Measurements from ENCODE around the gene NAV1. TPM values are rescaled to one million over a fixed set of nuclear protein-coding genes. Genes with fewer than 3 reads are reported as not detected.
A peak's percentile ranks its signal among the peaks of the same experiment; 100 is the strongest.

The NAV1 gene
- total and polyA plus RNA-seq, 9 of the 15 experiments (the other 6 are each of a cell fraction or from before 2014, with no cell fraction given), result 0.91 to 16.8 (median 3.2) TPM

DNA sequence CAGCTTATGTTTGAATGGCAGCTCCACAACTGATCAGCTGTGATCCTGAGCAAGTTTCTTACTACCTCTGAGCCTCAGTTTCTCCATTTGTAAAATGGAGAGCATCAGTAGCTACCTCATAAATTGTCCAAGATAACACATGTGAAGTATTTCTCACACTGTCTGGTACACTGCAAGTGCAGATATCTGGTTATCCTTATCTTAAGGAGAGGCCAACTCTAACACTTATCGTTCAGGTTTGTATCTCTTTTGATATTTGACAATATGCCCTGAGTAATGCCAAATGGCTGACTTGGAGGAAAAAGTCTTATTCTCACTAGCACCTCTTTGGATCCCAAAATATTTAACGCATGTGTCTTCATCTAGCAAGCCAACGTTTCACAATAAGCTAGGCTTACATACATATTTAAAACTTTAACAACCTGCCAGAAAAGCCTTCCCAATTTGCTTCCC lies 34.7 kb upstream of the NAV1 start (continued):
- TF ChIP-seq, protein P1, sequence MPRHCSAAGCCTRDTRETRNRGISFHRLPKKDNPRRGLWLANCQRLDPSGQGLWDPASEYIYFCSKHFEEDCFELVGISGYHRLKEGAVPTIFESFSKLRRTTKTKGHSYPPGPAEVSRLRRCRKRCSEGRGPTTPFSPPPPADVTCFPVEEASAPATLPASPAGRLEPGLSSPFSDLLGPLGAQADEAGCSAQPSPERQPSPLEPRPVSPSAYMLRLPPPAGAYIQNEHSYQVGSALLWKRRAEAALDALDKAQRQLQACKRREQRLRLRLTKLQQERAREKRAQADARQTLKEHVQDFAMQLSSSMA (CRISPR knock-in tag; IDR thresholded peaks at IDR 0.05), result no peak
- TF ChIP-seq TEAD1 (CRISPR knock-in tag; IDR thresholded peaks at IDR 0.05), result peak in 1 of 2 experiments; percentile 86; a peak in 2 of 4 replicates

DNA sequence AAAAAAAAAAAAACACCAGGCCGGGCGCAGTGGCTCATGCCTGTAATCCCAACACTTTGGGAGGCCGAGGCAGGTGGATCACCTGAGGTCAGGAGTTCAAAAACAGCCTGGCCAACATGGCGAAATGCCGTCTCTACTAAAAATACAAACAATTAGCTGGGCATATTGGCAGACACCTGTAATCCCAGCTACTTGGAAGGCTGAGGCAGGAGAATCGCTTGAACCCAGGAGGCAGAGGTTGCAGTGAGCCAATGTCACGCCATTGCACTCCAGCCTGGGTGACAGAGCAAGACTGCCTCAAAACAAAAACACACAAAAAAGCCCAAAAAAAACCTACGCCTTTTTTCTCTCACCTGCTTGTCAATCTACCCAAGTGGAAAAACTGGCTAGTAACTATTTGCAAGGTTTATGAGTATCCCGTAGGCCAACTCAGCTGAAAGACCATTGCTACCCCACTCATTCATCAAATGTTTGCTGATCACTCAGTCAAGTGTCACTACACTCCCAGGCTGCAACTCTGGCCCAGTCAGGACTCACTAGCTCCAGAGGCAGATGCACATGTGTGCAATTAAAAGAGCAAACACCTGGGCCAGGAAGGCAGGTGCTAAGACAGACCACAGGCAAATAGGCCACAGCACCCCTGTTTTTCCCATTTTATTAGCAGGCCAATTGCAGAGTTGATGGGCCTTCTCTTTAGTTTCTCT lies 34.0 kb upstream of the NAV1 start:
- CTCF ChIA-PET (ENCODE audit: low intra/inter-chr PET ratio), result interaction anchor here (1.0 kb wide), 1 partner anchor 23 kb away, joined by 5 read pairs; no protein-coding TSS in a partner anchor
- Histone ChIP-seq H3K36me3 (ENCODE audit: control insufficient read depth, insufficient read depth, low read length) (no peaks in the 10 kb centered on the region), H3K4me3 (no peak overlapping the region), H3K4me2 (ENCODE audit: insufficient read depth, low read length) (no peak overlapping the region), H3K9me3 (replicated peaks; ENCODE audit: control insufficient read depth, insufficient read depth, low read depth, low read length) (no peaks in the 10 kb centered on the region), H3K79me2 (ENCODE audit: control insufficient read depth, insufficient read depth, low read length) (no peaks in the 10 kb centered on the region), H3K4me1 (replicated peaks in 1 of 2; ENCODE audit: control insufficient read depth in 2 of 2, insufficient read depth in 2 of 2, low read length in 2 of 2) (peaks cover 11 to 13% of the 10 kb centered on the region in 2 experiments), H4K20me1 (replicated peaks; ENCODE audit: control insufficient read depth, insufficient read depth, low read length) (no peaks in the 10 kb centered on the region), H3K27ac (ENCODE audit: extremely low read depth, low read depth, low read length) (no peak overlapping the region), H2AFZ (ENCODE audit: low read depth, low read length) (no peak overlapping the region), H3K9ac (ENCODE audit: insufficient read depth in 1 of 2, low read depth in 2 of 2, low read length in 2 of 2) (no peak overlapping the region), H3K27me3 (ENCODE audit: control insufficient read depth in 2 of 2, insufficient read depth in 2 of 2, low read length in 2 of 2) (peaks cover 0 to 6% of the 10 kb centered on the region in 2 experiments; a peak in 1 of 5 replicates), H3K9me1 (ENCODE audit: control insufficient read depth, insufficient read depth, low read length) (no peaks in the 10 kb centered on the region)
- POLR2A ChIA-PET, result interaction anchor here (1.1 to 1.4 kb wide), 2 partner anchors 9 to 19 kb away, joined by 5 to 6 read pairs; no protein-coding TSS in a partner anchor
- TF ChIP-seq TCF7L2 (IDR thresholded peaks at IDR 0.05; ENCODE audit: low read depth, low read length) (no peak), ZNF197 (CRISPR knock-in tag; IDR thresholded peaks at IDR 0.05; ENCODE audit: low read depth) (no peak), CREB1 (IDR thresholded peaks at IDR 0.05) (no peak), CREB1 (CRISPR knock-in tag; IDR thresholded peaks at IDR 0.05) (no peak), HNRNPH1 (optimal IDR thresholded peaks at IDR 0.05; ENCODE audit: low read depth, low read length) (no peak)
- in situ Hi-C loops (cut with MboI) (no loop called here), intact Hi-C loops (cut with micrococcal nuclease) (no loop called here)
- ATAC-seq (no peak), DNase-seq (ENCODE audit: extremely low read depth in 1 of 4, low spot score in 3 of 4) (no peak), FAIRE-seq (peak; percentile 48)
- 54% methylated on average over 8 of the region's 9 CpGs for WGBS (ENCODE audit: insufficient coverage, low coverage, missing lambda C conversion rate)
- no TSS peak for BruUV-seq (replicated peaks)

All from K562 (cell line).